Neutrophil (primary cell): ENCODE data around the gene FASTK.

Source experiments
- H3K27ac ChIP-seq: fragments of 200-600 bp; sonication (generic); 2 replicates; pipeline ENCODE4 v1.5.1; 2016; ENCODE audit warnings: mild to moderate bottlenecking, moderate library complexity
- H3K27me3 ChIP-seq: fragments of 200-600 bp; sonication (generic); 2 replicates; pipeline ENCODE4 v1.6.0; 2016; ENCODE audit warnings: mild to moderate bottlenecking
- H3K36me3 ChIP-seq: fragments of 200-600 bp; sonication (generic); 2 replicates; pipeline ENCODE4 v1.5.1; 2017
- H3K4me1 ChIP-seq, 2 experiments: fragments of 200-600 bp in 1 of 2; sonication (generic) in 1 of 2; 1 replicate in 1 of 2; 2 replicates in 1 of 2; pipeline versions ENCODE4 v1.5.1 to v1.6.1; 2013 to 2016; ENCODE audit warnings: low read depth in 1 of 2, low read length in 1 of 2, mild to moderate bottlenecking in 1 of 2, moderate library complexity in 1 of 2; ENCODE audit not compliant: control insufficient read depth in 1 of 2, insufficient read depth in 1 of 2
- H3K4me3 ChIP-seq, 2 experiments: fragments of 200-600 bp in 1 of 2; sonication (generic) in 1 of 2; 1 replicate in 1 of 2; 2 replicates in 1 of 2; pipeline ENCODE4 v1.5.1; 2013 to 2016; ENCODE audit warnings: low read depth in 1 of 2, low read length in 1 of 2, mild to moderate bottlenecking in 1 of 2, moderate library complexity in 1 of 2
- H3K9me3 ChIP-seq: fragments of 200-600 bp; sonication (generic); 2 replicates; pipeline ENCODE4 v1.5.1; 2016
- TF ChIP-seq, protein P1 (sequence below): fragments of 200-600 bp; sonication (generic); IDR thresholded peaks from 2 replicates; pipeline ENCODE4 v1.5.1; 2016; ENCODE audit warnings: antibody characterized with exemption

The FASTK gene

DNA sequence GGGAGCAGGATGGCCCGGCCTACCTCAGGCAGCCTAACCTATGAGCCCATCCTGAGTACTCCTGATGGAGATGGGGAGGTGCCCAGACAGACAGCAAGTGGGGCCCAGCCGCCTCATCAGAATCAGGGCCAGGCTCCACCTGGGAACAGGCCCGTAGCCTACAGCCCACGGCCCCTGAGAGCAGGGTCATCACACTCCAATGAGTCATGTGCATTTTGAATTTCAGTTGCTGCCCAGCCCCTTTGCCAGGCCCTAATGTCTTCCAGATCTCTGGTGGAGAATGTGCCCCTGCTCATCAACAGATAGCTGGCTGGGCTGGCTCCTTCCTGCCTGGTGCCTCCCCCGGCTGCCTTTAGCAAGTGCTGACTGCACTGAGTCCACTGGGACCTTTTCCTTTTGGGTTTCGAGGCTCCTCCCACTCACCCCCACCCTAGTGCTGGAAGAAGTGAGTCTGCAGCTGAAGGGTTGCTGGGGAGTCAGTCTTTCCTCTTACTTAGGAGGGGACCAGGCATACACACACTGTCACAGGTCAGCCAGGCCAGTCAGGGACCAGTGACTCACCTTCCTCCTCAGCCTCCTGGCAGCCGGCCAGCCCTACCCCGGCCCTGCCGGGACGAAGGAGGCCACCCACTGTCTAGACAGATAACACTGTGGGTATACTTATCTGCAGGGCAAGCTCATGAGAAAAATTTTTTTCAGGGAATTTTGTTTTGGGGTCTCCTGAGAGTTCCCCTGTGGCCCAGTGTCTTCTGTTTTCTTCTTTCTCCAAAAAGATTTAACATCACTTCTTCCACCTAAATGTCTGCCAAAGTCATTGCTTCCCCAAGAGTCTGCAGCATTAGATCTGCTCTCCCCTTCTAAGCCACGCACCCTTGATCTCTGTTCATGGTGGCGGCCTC, 41.4 kb downstream of the FASTK start:
- TF ChIP-seq, protein P1, sequence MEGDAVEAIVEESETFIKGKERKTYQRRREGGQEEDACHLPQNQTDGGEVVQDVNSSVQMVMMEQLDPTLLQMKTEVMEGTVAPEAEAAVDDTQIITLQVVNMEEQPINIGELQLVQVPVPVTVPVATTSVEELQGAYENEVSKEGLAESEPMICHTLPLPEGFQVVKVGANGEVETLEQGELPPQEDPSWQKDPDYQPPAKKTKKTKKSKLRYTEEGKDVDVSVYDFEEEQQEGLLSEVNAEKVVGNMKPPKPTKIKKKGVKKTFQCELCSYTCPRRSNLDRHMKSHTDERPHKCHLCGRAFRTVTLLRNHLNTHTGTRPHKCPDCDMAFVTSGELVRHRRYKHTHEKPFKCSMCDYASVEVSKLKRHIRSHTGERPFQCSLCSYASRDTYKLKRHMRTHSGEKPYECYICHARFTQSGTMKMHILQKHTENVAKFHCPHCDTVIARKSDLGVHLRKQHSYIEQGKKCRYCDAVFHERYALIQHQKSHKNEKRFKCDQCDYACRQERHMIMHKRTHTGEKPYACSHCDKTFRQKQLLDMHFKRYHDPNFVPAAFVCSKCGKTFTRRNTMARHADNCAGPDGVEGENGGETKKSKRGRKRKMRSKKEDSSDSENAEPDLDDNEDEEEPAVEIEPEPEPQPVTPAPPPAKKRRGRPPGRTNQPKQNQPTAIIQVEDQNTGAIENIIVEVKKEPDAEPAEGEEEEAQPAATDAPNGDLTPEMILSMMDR = no peak
- H3K4me1 ChIP-seq = no peaks in the 10 kb centered on the region
- no peak overlapping the region for H3K27ac ChIP-seq
- H3K27me3 ChIP-seq = no peaks in the 10 kb centered on the region
- peaks cover 39% of the 10 kb centered on the region for H3K36me3 ChIP-seq
- no peak overlapping the region for H3K4me3 ChIP-seq
- no peaks in the 10 kb centered on the region for H3K9me3 ChIP-seq

- peaks cover 0 to 3% of the 10 kb centered on the region in 2 experiments for H3K4me1 ChIP-seq
- H3K9me3 ChIP-seq = no peaks in the 10 kb centered on the region
- H3K27ac ChIP-seq = no peak overlapping the region
- TF ChIP-seq, protein P1 = no peak
- H3K36me3 ChIP-seq = peaks cover 40% of the 10 kb centered on the region
- H3K27me3 ChIP-seq = no peaks in the 10 kb centered on the region
- H3K4me3 ChIP-seq = no peak overlapping the region
Observed at GRCh38 chr7:151035902-151036301, 44.7 kb downstream of the FASTK start.

DNA sequence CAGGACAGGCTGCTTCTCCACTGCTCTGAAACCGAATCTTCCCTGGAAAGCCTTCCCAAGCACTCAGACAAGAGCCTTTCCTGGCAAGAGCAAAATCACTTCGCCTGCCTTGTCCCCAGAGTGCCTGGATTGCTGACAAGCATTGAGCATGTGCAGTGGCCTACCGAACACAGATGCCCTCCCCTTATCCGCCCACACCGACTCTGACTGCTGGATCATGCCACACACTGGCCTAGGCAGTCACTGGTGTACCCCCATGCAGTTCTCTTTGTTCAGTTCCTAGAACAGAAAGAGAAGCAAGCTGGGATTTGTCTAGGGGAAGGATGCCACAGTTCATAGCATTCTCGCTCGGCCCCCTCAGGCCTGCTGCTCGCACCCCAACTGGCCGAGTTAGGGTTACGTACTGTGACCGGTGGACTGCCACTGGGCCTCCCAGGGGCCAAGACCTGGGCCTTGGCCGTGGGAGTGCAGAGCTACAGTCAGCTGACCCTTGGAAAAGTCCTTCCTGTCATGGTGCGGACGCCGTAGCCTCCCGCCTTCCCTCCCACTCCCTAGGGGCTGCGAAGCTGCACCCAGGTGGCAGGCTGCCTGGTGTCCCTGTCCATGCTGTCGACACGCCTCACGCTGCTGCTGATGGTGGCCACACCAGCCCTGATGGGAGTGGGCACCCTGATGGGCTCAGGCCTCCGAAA, 45.4 kb downstream of the FASTK start:
- H3K36me3 ChIP-seq = peaks cover 40% of the 10 kb centered on the region
- H3K27me3 ChIP-seq = no peaks in the 10 kb centered on the region
- H3K9me3 ChIP-seq = no peaks in the 10 kb centered on the region
- peaks cover 0 to 3% of the 10 kb centered on the region in 2 experiments for H3K4me1 ChIP-seq
- no peak overlapping the region for H3K4me3 ChIP-seq
- TF ChIP-seq, protein P1 = no peak
- no peak overlapping the region for H3K27ac ChIP-seq

DNA sequence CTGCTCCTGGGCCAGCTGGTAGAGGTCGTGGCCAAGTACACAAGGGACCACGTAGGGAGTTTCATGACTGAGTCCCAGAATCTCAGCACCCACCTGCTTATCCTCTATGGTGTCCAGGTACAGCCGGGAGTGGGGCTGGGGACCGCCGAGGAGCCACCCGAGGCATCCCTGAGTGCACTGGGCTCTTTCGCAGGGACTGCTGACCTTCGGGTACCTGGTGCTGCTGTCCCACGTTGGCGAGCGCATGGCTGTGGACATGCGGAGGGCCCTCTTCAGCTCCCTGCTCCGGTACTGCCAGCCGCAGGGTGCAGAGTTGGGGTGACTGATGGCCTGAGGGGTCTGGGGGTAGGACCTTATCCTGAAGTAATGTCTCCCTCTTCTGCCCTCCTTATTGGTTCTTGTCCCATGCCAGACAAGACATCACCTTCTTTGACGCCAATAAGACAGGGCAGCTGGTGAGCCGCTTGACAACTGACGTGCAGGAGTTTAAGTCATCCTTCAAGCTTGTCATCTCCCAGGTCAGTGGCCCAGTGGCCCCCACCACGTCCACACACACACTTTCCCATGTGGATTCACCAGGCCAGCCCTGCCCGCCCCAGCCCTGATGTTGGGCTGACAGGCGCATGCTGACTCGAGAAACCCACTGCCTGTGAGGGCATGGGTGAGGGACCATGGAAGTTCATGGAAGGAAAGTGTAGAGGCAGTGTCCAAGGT, 46.1 kb downstream of the FASTK start:
- peaks cover 40% of the 10 kb centered on the region for H3K36me3 ChIP-seq
- H3K4me1 ChIP-seq = peaks cover 0 to 3% of the 10 kb centered on the region in 2 experiments
- no peak overlapping the region for H3K27ac ChIP-seq
- H3K9me3 ChIP-seq = no peaks in the 10 kb centered on the region
- TF ChIP-seq, protein P1 = no peak
- H3K27me3 ChIP-seq = no peaks in the 10 kb centered on the region
- no peak overlapping the region for H3K4me3 ChIP-seq

DNA sequence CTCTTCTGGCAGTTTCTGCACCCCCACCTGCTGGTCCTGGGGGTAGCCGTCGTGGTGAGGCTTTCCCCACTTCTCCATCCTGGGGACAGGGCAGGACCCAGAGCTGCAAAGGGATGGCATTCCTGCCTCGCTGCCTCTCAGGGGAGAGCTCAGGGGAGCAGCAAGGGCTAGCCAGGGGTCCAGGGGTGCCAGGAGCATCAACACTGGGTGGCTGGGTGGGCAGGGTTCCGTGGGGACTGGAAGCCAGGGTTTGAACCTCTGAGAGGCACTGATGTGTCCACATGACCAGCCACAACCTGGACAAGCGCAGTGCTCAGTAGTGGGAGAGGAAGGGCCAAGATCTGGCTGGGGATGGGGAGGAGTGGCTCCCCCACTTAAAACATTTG, 46.8 kb downstream of the FASTK start:
- Histone ChIP-seq H3K27me3 (no peaks in the 10 kb centered on the region), H3K36me3 (peaks cover 40% of the 10 kb centered on the region), H3K4me3 (no peak overlapping the region), H3K9me3 (no peaks in the 10 kb centered on the region), H3K27ac (no peak overlapping the region), H3K4me1 (peaks cover 3 to 7% of the 10 kb centered on the region in 2 experiments)
- TF ChIP-seq, protein P1 = no peak
